ENCODE measurements around the gene MED1.

- TF ChIP-seq CTCF (IDR thresholded peaks at IDR 0.05) (peak in 1 of 3 donors; percentile 18), POLR2A (IDR thresholded peaks at IDR 0.05) (peak in 1 of 2 donors; percentile 81)
Observed at GRCh38 chr17:39461113-39461925, 10.3 kb upstream of the MED1 start, which contains the start of gene CDK12.

Measured in lower leg skin (tissue), 3 donors.